ENCODE data around the gene MRPL51. TPM values are rescaled to one million over a fixed set of nuclear protein-coding genes. Genes with fewer than 3 reads are reported as not detected.
"Not testable (repeated sequence)": the region's sequence is repeated elsewhere in the genome, so short reads cannot be mapped to it uniquely, and the experiment has no call there.

MRPL51 gene
- total and polyA plus RNA-seq, 10 of the 15 experiments (the other 5 are each of a cell fraction or from before 2014, with no cell fraction given) = 137 to 1,202 (median 267) TPM

DNA sequence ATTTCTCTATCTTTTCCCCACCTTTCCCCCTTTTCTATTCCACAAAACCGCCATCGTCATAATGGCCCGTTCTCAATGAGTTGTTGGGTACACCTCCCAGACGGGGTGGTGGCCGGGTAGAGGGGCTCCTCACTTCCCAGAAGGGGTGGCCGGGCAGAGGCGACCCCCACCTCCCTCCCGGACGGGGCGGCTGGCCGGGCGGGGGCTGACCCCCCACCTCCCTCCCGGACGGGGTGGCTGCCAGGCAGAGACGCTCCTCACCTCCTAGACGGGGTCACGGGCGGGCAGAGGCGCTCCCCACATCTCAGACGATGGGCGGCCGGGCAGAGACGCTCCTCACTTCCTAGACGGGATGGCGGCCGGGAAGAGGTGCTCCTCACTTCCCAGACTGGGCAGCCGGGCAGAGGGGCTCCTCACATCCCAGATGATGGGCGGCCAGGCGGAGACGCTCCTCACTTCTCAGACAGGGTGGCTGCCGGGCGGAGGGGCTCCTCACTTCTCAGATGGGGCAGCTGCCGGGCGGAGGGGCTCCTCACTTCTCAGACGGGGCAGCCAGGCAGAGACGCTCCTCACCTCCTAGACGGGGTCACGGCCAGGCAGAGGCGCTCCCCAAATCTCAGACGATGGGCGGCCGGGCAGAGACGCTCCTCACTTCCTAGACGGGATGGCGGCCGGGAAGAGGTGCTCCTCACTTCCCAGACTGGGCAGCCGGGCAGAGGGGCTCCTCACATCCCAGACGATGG lies 17.7 kb downstream of the MRPL51 start:
- H3K4me3 ChIP-seq; DNase-seq (ENCODE audit: low read depth, low spot score); CTCF ChIA-PET; ATAC-seq; H4K20me1 ChIP-seq (ENCODE audit: control insufficient read depth, insufficient read depth); H3K4me2 ChIP-seq (ENCODE audit: control insufficient read depth, insufficient read depth); H3K9ac ChIP-seq (ENCODE audit: control insufficient read depth, insufficient read depth, low read length); H3K79me2 ChIP-seq (ENCODE audit: control insufficient read depth, insufficient read depth, low read length); POLR2A ChIA-PET; H3K27ac ChIP-seq (ENCODE audit: control insufficient read depth, insufficient read depth); H2AFZ ChIP-seq (ENCODE audit: control insufficient read depth, low read depth, low read length); H3K36me3 ChIP-seq (ENCODE audit: control insufficient read depth in 2 of 2, insufficient read depth in 2 of 2, low read length in 1 of 2); BruUV-seq (replicated peaks); in situ Hi-C loops (cut with MboI); RAD21 ChIA-PET (ENCODE audit: unreplicated experiment); intact Hi-C loops (cut with micrococcal nuclease; ENCODE audit: unreplicated experiment); H3K9me3 ChIP-seq (replicated peaks; ENCODE audit: control insufficient read depth, insufficient read depth, low read length); SMC1A ChIA-PET (ENCODE audit: uncharacterized antibody, unreplicated experiment); H3K27me3 ChIP-seq (replicated peaks in 1 of 2; ENCODE audit: control insufficient read depth in 2 of 2, insufficient read depth in 2 of 2, low read length in 1 of 2); FAIRE-seq: not testable (repeated sequence)
- peaks cover 12% of the 10 kb centered on the region for H3K4me1 ChIP-seq (ENCODE audit: control insufficient read depth, insufficient read depth, low read length)
- 76% methylated on average over 30 of the region's 48 CpGs for WGBS (ENCODE audit: insufficient coverage, insufficient replicate concordance, low lambda C conversion rate, missing lambda C conversion rate)

DNA sequence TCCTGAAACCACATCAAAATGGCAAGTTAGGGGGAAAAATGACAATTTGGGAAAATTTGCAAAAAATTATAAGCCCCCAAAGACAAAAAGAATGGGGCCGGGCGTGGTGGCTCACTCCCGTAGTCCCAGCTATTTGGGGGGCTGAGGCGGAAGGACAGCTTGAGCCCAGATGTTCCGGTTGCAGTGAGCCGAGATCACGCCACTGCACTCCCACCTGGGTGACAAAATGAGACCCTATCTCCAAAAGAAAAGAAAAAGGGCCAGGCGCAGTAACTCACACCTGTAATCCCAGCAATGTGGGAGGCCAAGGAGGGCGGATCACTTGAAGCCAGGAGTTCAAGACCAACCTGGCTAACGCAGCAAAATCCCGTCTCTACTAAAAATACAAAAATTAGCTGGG lies 20.6 kb downstream of the MRPL51 start:
- 75% methylated on average over 11 of the region's 11 CpGs for WGBS (ENCODE audit: insufficient coverage, insufficient replicate concordance, low lambda C conversion rate, missing lambda C conversion rate)
- Histone ChIP-seq H3K4me1 (ENCODE audit: control insufficient read depth, insufficient read depth, low read length) (peaks cover 12% of the 10 kb centered on the region), H3K27ac (ENCODE audit: control insufficient read depth, insufficient read depth) (no peak overlapping the region), H3K4me3 (no peak overlapping the region), H2AFZ (ENCODE audit: control insufficient read depth, low read depth, low read length) (no peak overlapping the region), H3K79me2 (ENCODE audit: control insufficient read depth, insufficient read depth, low read length) (peaks cover 31% of the 10 kb centered on the region), H4K20me1 (ENCODE audit: control insufficient read depth, insufficient read depth) (no peaks in the 10 kb centered on the region), H3K4me2 (ENCODE audit: control insufficient read depth, insufficient read depth) (no peak overlapping the region), H3K9ac (ENCODE audit: control insufficient read depth, insufficient read depth, low read length) (no peak overlapping the region), H3K9me3 (replicated peaks; ENCODE audit: control insufficient read depth, insufficient read depth, low read length) (no peaks in the 10 kb centered on the region), H3K27me3 (replicated peaks in 1 of 2; ENCODE audit: control insufficient read depth in 2 of 2, insufficient read depth in 2 of 2, low read length in 1 of 2) (no peaks in the 10 kb centered on the region), H3K36me3 (ENCODE audit: control insufficient read depth in 2 of 2, insufficient read depth in 2 of 2, low read length in 1 of 2) (no peaks in the 10 kb centered on the region)
- BruUV-seq (replicated peaks) = no TSS peak
- SMC1A ChIA-PET (ENCODE audit: uncharacterized antibody, unreplicated experiment) = interaction anchor here (1.0 to 1.9 kb wide), 3 partner anchors 9 to 21 kb away, joined by 3 to 4 read pairs (median 3); no protein-coding TSS in a partner anchor
- ATAC-seq = no peak
- no peak for FAIRE-seq
- RAD21 ChIA-PET (ENCODE audit: unreplicated experiment) = interaction anchor here (1.2 kb wide), 1 partner anchor 67 kb away, joined by 4 read pairs; no protein-coding TSS in a partner anchor
- CTCF ChIA-PET = interaction anchor here (2.1 to 5.6 kb wide), 2 partner anchors 12 to 65 kb away, joined by 5 to 73 read pairs; partner anchors contain the start of gene GAPDH
- POLR2A ChIA-PET = interaction anchor here (0.6 to 4.2 kb wide), 2 partner anchors 16 to 21 kb away, joined by 3 to 38 read pairs; partner anchors contain the start of gene TAPBPL
- in situ Hi-C loops (cut with MboI) (no loop called here), intact Hi-C loops (cut with micrococcal nuclease; ENCODE audit: unreplicated experiment) (no loop called here)
- DNase-seq (ENCODE audit: low read depth, low spot score) = no peak
- TF ChIP-seq, protein P1, sequence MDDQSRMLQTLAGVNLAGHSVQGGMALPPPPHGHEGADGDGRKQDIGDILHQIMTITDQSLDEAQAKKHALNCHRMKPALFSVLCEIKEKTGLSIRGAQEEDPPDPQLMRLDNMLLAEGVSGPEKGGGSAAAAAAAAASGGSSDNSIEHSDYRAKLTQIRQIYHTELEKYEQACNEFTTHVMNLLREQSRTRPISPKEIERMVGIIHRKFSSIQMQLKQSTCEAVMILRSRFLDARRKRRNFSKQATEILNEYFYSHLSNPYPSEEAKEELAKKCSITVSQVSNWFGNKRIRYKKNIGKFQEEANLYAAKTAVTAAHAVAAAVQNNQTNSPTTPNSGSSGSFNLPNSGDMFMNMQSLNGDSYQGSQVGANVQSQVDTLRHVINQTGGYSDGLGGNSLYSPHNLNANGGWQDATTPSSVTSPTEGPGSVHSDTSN (IDR thresholded peaks at IDR 0.05; ENCODE audit: insufficient replicate concordance, low read depth, low read length) = no peak
- no peak for TF ChIP-seq KAT2A (conservative IDR thresholded peaks at IDR 0.05; ENCODE audit: control insufficient read depth, low read depth, low read length)
- no peak for TF ChIP-seq ZNF217 (IDR thresholded peaks at IDR 0.05)
- no peak for TF ChIP-seq SP1 (IDR thresholded peaks at IDR 0.05; ENCODE audit: low read depth, low read length)
- no peak for TF ChIP-seq ESRRA (IDR thresholded peaks at IDR 0.05; ENCODE audit: low read length)
- no peak for TF ChIP-seq SIX5 (IDR thresholded peaks at IDR 0.05; ENCODE audit: low read depth, low read length, severe bottlenecking)
- TF ChIP-seq SRF (IDR thresholded peaks at IDR 0.05; ENCODE audit: low read depth in 2 of 2, low read length in 2 of 2) = no peak
- TF ChIP-seq, protein P2, sequence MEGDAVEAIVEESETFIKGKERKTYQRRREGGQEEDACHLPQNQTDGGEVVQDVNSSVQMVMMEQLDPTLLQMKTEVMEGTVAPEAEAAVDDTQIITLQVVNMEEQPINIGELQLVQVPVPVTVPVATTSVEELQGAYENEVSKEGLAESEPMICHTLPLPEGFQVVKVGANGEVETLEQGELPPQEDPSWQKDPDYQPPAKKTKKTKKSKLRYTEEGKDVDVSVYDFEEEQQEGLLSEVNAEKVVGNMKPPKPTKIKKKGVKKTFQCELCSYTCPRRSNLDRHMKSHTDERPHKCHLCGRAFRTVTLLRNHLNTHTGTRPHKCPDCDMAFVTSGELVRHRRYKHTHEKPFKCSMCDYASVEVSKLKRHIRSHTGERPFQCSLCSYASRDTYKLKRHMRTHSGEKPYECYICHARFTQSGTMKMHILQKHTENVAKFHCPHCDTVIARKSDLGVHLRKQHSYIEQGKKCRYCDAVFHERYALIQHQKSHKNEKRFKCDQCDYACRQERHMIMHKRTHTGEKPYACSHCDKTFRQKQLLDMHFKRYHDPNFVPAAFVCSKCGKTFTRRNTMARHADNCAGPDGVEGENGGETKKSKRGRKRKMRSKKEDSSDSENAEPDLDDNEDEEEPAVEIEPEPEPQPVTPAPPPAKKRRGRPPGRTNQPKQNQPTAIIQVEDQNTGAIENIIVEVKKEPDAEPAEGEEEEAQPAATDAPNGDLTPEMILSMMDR (IDR thresholded peaks at IDR 0.05 in 2 of 3, conservative IDR thresholded peaks at IDR 0.05 in 1 of 3; ENCODE audit: control insufficient read depth in 2 of 3, extremely low read depth in 1 of 3, insufficient read depth in 1 of 3, low read depth in 3 of 3, low read length in 3 of 3) = no peak
- TF ChIP-seq, protein P3, sequence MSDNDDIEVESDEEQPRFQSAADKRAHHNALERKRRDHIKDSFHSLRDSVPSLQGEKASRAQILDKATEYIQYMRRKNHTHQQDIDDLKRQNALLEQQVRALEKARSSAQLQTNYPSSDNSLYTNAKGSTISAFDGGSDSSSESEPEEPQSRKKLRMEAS (IDR thresholded peaks at IDR 0.05; ENCODE audit: low read depth, low read length) = no peak
- TF ChIP-seq STAT1 (conservative IDR thresholded peaks at IDR 0.05) = no peak
- no peak for TF ChIP-seq BACH1 (IDR thresholded peaks at IDR 0.05; ENCODE audit: borderline replicate concordance)
- no peak for TF ChIP-seq MTA2 (IDR thresholded peaks at IDR 0.05; ENCODE audit: low read depth)
- TF ChIP-seq CHD1 (IDR thresholded peaks at IDR 0.05; ENCODE audit: low read depth, low read length) = no peak
- no peak for TF ChIP-seq FOS (IDR thresholded peaks at IDR 0.05; ENCODE audit: borderline replicate concordance, extremely low read depth, insufficient read length)

Data from GM12878 (cell line).